Fibroblast of skin of right quadriceps (primary cell): Measurements from ENCODE around the gene ALK.

Experiments used
- DNase-seq: peaks from one replicate; pipeline ENCODE4 v3.0.0-alpha.2; 2013

ALK gene

GRCh38 chr2:29308366-29308765 is 613.0 kb downstream of the ALK start:
- no peak for DNase-seq

- peak; percentile 14 for DNase-seq
Observed at GRCh38 chr2:29307519-29307918, 613.9 kb downstream of the ALK start.

- no peak for DNase-seq
Observed at GRCh38 chr2:29305762-29306161, 615.6 kb downstream of the ALK start.

GRCh38 chr2:29304399-29305060 is 616.9 kb downstream of the ALK start:
- peak; percentile 30 for DNase-seq

- no peak for DNase-seq
Observed at GRCh38 chr2:29296585-29296984, 624.8 kb downstream of the ALK start.

GRCh38 chr2:29295845-29296244 is 625.5 kb downstream of the ALK start:
- DNase-seq: peak; percentile 16

GRCh38 chr2:29293830-29294438 is 627.5 kb downstream of the ALK start:
- DNase-seq: peak; percentile 26

GRCh38 chr2:29290293-29291047 is 630.9 kb downstream of the ALK start:
- no peak for DNase-seq

- no peak for DNase-seq
Observed at GRCh38 chr2:29284671-29285070, 636.7 kb downstream of the ALK start.

- no peak for DNase-seq
Observed at GRCh38 chr2:29281916-29282247, 639.5 kb downstream of the ALK start.

GRCh38 chr2:29281086-29281915 is 640.1 kb downstream of the ALK start:
- DNase-seq: peak; percentile 44

- no peak for DNase-seq
Observed at GRCh38 chr2:29278966-29279365, 642.4 kb downstream of the ALK start.

GRCh38 chr2:29276151-29276550 is 645.2 kb downstream of the ALK start:
- DNase-seq: no peak

GRCh38 chr2:29275186-29275585 is 646.2 kb downstream of the ALK start:
- no peak for DNase-seq

GRCh38 chr2:29273685-29274611 is 647.4 kb downstream of the ALK start:
- DNase-seq: no peak

GRCh38 chr2:29273004-29273684 is 648.2 kb downstream of the ALK start:
- no peak for DNase-seq

GRCh38 chr2:29272311-29272710 is 649.1 kb downstream of the ALK start:
- DNase-seq: peak; percentile 2

- DNase-seq: no peak
Observed at GRCh38 chr2:29270701-29271121, 650.7 kb downstream of the ALK start.

- DNase-seq: no peak
Observed at GRCh38 chr2:29269765-29270109, 651.6 kb downstream of the ALK start.

- DNase-seq: no peak
Observed at GRCh38 chr2:29269095-29269764, 652.2 kb downstream of the ALK start.

- DNase-seq: no peak
Observed at GRCh38 chr2:29267720-29268119, 653.7 kb downstream of the ALK start.
